ENCODE measurements around the gene SIRPG.
"Not testable (repeated sequence)": the region's sequence is repeated elsewhere in the genome, so short reads cannot be mapped to it uniquely, and the experiment has no call there.

Gene SIRPG

DNA sequence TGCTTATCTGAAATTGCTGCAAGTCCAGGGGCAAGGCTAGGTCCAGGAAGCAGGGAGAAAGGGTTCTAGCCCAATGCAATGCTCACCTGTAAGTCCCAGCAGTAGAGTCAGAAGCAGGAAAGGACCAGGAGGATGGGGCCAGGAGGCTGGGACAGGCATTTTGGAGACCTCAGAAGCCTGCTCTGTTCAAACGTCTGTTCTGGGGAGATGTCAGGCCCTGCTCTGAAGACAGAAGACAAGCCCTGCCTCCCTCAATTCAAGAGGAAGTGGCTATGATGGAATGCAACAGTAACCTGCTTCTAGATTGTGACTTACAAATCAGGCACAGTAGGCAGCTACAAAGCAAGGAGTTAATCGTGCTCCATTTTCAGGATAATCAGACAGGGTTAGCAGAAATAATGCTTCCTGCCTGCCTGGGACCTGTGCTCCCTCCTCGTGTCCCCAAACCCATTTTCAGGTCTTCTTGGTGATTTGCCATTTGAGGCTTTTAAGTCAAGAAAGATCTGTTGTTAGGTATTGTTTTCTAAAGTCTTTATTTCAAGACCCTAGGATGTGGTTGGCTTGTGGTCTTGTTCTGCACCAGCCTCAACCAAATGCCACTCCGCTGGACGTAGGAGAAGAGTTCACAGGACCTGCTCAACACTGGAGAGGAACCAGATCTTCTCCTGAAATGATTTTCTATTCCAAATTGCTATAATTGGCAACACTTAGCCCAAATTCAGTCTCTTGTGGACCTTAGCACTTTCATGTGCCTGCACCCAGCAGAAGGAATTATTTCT, at the start of gene SIRPG:
Gene SIRPG (minus strand): TSS at position 224 of the 779 bp plus-strand sequence. CDS start 65 bp downstream, at position 159.
- Mint-ChIP-seq H3K27me3 (no peaks in the 10 kb centered on the region), H3K4me3 (no peak within 1 kb of the TSS), H3K9me3 (no peaks in the 10 kb centered on the region), H3K4me1 (ENCODE audit: low read depth) (peaks cover 34% of the 10 kb centered on the region), H3K36me3 (ENCODE audit: low read depth) (no peaks in the 10 kb centered on the region), H3K27ac (no peak within 1 kb of the TSS)
- intact Hi-C loops (cut with micrococcal nuclease), result no loop called here

GRCh38 chr20:1706887-1707286, 49.3 kb upstream of the SIRPG start:
- intact Hi-C loops (cut with micrococcal nuclease), result loop anchor here (10.0 kb wide), 1 partner anchor 122 kb away; no protein-coding TSS in a partner anchor
- not testable (repeated sequence) for H3K27ac Mint-ChIP-seq; H3K4me3 Mint-ChIP-seq; H3K36me3 Mint-ChIP-seq (ENCODE audit: low read depth)
- peaks cover 10% of the 10 kb centered on the region for H3K27me3 Mint-ChIP-seq
- H3K9me3 Mint-ChIP-seq, result peaks cover 16% of the 10 kb centered on the region
- peaks cover 55% of the 10 kb centered on the region for H3K4me1 Mint-ChIP-seq (ENCODE audit: low read depth)

DNA sequence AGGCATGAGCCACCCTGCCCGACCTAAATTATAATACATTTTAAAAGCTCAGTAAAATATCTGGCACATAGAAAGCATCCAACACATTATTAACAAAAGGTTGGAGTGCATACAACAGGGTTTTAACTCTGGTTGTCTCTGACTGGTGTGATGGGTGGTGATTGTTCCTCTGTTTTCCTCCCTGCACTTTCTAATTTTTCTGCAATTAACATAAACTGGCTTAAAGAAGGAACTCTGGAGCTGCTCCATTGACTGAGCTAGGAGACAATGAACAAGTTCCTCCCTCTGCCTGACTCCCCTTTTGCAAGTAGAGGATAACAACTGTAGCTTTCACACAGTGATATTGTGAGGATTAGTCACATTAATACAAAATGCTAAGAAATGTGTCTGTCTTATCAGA, 48.5 kb upstream of the SIRPG start:
- H3K4me3 Mint-ChIP-seq, result no peak overlapping the region
- peaks cover 11% of the 10 kb centered on the region for H3K9me3 Mint-ChIP-seq
- H3K27me3 Mint-ChIP-seq, result peaks cover 4% of the 10 kb centered on the region
- peaks cover 56% of the 10 kb centered on the region for H3K4me1 Mint-ChIP-seq (ENCODE audit: low read depth)
- no peaks in the 10 kb centered on the region for H3K36me3 Mint-ChIP-seq (ENCODE audit: low read depth)
- intact Hi-C loops (cut with micrococcal nuclease), result loop anchor here (10.0 kb wide), 1 partner anchor 121 kb away; no protein-coding TSS in a partner anchor
- H3K27ac Mint-ChIP-seq, result no peak overlapping the region

DNA sequence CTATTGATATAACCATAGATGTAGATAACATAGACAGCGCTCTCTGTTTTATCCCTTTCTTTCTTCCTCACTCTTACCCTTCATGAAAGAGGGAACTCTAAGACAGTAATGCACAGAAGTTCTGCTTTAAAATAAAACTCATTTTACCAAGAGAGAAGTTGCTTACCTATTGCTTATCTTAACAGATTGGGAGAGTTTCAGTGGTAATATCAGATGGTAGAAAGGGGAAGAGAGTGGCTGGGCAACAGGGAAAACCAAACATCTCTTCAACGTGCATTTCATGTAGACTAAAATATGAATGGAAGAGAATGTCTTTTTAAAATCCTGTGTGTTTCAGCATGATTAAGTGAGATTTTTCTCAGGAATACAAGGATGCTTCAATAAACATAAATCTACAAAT, 45.3 kb upstream of the SIRPG start:
- H3K27ac Mint-ChIP-seq, result peak overlapping the region; percentile 41
- H3K9me3 Mint-ChIP-seq, result no peaks in the 10 kb centered on the region
- H3K4me3 Mint-ChIP-seq, result no peak overlapping the region
- intact Hi-C loops (cut with micrococcal nuclease), result loop anchor here (10.0 kb wide), 1 partner anchor 118 kb away; no protein-coding TSS in a partner anchor
- H3K27me3 Mint-ChIP-seq, result peaks cover 7% of the 10 kb centered on the region
- H3K4me1 Mint-ChIP-seq (ENCODE audit: low read depth), result peaks cover 63% of the 10 kb centered on the region
- H3K36me3 Mint-ChIP-seq (ENCODE audit: low read depth), result no peaks in the 10 kb centered on the region

DNA sequence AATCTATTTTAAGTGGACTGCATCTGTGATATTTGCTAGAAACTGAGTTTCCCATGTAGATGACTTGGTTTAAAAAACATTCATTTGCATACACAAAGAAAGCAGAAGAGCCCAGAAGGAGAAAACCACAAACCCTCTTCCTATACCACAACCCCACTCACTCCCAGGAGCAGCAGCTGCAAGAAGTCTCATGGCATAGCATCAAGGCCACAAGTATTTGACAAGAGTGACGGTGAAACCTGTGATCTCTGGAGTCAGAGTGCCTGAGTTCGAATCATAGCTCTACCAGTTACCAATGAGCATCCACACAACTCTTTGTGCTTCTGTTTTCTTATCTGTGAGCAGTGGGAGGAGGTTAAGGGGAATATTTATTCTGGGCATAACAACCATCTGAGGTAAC, 44.7 kb upstream of the SIRPG start:
- no peaks in the 10 kb centered on the region for H3K9me3 Mint-ChIP-seq
- no peak overlapping the region for H3K4me3 Mint-ChIP-seq
- no peaks in the 10 kb centered on the region for H3K36me3 Mint-ChIP-seq (ENCODE audit: low read depth)
- H3K27me3 Mint-ChIP-seq, result peaks cover 9% of the 10 kb centered on the region
- peak overlapping the region; percentile 41 for H3K27ac Mint-ChIP-seq
- intact Hi-C loops (cut with micrococcal nuclease), result loop anchor here (10.0 kb wide), 1 partner anchor 118 kb away; no protein-coding TSS in a partner anchor
- peaks cover 58% of the 10 kb centered on the region for H3K4me1 Mint-ChIP-seq (ENCODE audit: low read depth)

DNA sequence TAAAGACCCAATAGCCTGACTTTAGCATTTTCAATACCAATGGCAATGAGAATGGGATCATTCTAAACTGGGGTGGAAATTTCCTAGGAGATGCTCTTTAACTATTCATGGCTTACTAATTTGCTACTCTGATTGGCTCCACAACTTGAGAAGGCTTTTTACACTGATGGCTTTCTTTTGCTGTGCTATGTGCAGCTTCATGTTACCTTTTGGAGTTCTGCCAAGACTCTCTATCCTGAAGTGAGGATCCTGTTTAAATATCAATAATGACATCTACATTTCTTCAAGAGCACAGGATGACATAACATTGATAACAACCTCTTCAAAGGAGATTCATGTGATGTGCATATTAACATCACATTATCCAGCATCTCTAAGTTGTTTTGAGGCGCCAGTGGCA, 43.4 kb upstream of the SIRPG start:
- H3K4me3 Mint-ChIP-seq, result no peak overlapping the region
- H3K27me3 Mint-ChIP-seq, result peaks cover 13% of the 10 kb centered on the region
- peak overlapping the region; percentile 21 for H3K27ac Mint-ChIP-seq
- no peaks in the 10 kb centered on the region for H3K36me3 Mint-ChIP-seq (ENCODE audit: low read depth)
- intact Hi-C loops (cut with micrococcal nuclease), result loop anchor here (10.0 kb wide), 1 partner anchor 116 kb away; no protein-coding TSS in a partner anchor
- no peaks in the 10 kb centered on the region for H3K9me3 Mint-ChIP-seq
- peaks cover 44% of the 10 kb centered on the region for H3K4me1 Mint-ChIP-seq (ENCODE audit: low read depth)

- Mint-ChIP-seq H3K27ac (no peak overlapping the region), H3K36me3 (ENCODE audit: low read depth) (no peaks in the 10 kb centered on the region), H3K4me3 (no peak overlapping the region), H3K27me3 (peaks cover 42% of the 10 kb centered on the region), H3K4me1 (ENCODE audit: low read depth) (peaks cover 33% of the 10 kb centered on the region), H3K9me3 (no peaks in the 10 kb centered on the region)
- intact Hi-C loops (cut with micrococcal nuclease), result no loop called here
Observed at GRCh38 chr20:1697592-1697991, 40.0 kb upstream of the SIRPG start.

GRCh38 chr20:1696521-1697209, 39.1 kb upstream of the SIRPG start:
- peaks cover 26% of the 10 kb centered on the region for H3K4me1 Mint-ChIP-seq (ENCODE audit: low read depth)
- no peak overlapping the region for H3K27ac Mint-ChIP-seq
- no peaks in the 10 kb centered on the region for H3K36me3 Mint-ChIP-seq (ENCODE audit: low read depth)
- intact Hi-C loops (cut with micrococcal nuclease), result no loop called here
- H3K9me3 Mint-ChIP-seq, result no peaks in the 10 kb centered on the region
- no peak overlapping the region for H3K4me3 Mint-ChIP-seq
- peaks cover 50% of the 10 kb centered on the region for H3K27me3 Mint-ChIP-seq

- Mint-ChIP-seq H3K4me3 (no peak overlapping the region), H3K4me1 (ENCODE audit: low read depth) (peaks cover 15% of the 10 kb centered on the region), H3K27ac (no peak overlapping the region), H3K9me3 (no peaks in the 10 kb centered on the region), H3K36me3 (ENCODE audit: low read depth) (no peaks in the 10 kb centered on the region), H3K27me3 (peaks cover 63% of the 10 kb centered on the region)
- intact Hi-C loops (cut with micrococcal nuclease), result no loop called here
Observed at GRCh38 chr20:1694672-1695071, 37.1 kb upstream of the SIRPG start.

DNA sequence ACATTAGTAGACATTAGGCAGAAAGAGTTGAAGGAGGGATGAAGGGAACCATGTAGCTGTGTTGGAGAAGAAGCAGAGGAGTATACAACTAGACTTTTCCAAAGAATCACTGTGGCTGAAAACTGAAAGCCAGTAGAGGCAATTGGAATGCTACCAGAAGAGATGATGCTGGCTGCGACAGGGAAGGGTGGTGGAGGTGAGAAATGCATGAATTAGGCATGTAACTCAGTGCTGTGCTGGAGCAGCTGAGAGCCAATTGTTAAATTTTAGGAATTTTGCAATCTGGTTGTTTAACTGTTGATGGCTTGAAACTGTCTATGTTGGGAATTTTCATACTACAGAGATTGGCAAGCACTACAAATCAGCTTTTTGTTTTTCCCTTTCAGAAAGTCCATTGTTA, 35.8 kb upstream of the SIRPG start:
- Mint-ChIP-seq H3K36me3 (ENCODE audit: low read depth) (no peaks in the 10 kb centered on the region), H3K4me1 (ENCODE audit: low read depth) (peaks cover 9% of the 10 kb centered on the region), H3K4me3 (no peak overlapping the region), H3K27ac (no peak overlapping the region), H3K27me3 (peaks cover 60% of the 10 kb centered on the region), H3K9me3 (no peaks in the 10 kb centered on the region)
- intact Hi-C loops (cut with micrococcal nuclease), result no loop called here

DNA sequence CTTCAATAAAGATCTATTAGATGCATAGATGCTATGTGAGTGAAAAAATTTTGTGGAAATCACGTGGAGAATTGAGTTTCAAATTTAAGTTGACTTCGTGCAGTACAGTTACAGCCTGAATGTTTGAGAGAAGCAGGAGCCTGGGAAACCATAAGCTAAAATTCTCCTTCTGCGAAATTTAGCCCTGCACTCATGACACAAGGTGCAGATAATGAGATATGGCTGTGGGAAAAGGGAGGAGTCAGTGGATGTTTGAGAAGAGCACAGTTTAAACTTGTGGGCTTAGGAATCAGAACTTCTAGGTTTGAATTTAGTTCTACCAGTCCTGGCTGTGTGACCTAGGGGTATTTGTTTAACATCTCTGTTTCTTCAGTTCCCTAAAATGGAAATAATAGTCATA, 32.1 kb upstream of the SIRPG start:
- Mint-ChIP-seq H3K4me1 (ENCODE audit: low read depth) (peaks cover 34% of the 10 kb centered on the region), H3K27ac (no peak overlapping the region), H3K27me3 (peaks cover 41% of the 10 kb centered on the region), H3K4me3 (no peak overlapping the region), H3K36me3 (ENCODE audit: low read depth) (no peaks in the 10 kb centered on the region), H3K9me3 (no peaks in the 10 kb centered on the region)
- intact Hi-C loops (cut with micrococcal nuclease), result no loop called here

- intact Hi-C loops (cut with micrococcal nuclease), result no loop called here
- Mint-ChIP-seq H3K27me3 (peaks cover 35% of the 10 kb centered on the region), H3K9me3 (no peaks in the 10 kb centered on the region), H3K4me3 (no peak overlapping the region), H3K36me3 (ENCODE audit: low read depth) (no peaks in the 10 kb centered on the region), H3K4me1 (ENCODE audit: low read depth) (peaks cover 38% of the 10 kb centered on the region), H3K27ac (peak overlapping the region; percentile 30)
Observed at GRCh38 chr20:1688886-1689538, 31.4 kb upstream of the SIRPG start.

GRCh38 chr20:1687053-1687452, 29.5 kb upstream of the SIRPG start:
- peaks cover 38% of the 10 kb centered on the region for H3K4me1 Mint-ChIP-seq (ENCODE audit: low read depth)
- H3K27ac Mint-ChIP-seq, result no peak overlapping the region
- intact Hi-C loops (cut with micrococcal nuclease), result no loop called here
- no peaks in the 10 kb centered on the region for H3K9me3 Mint-ChIP-seq
- H3K4me3 Mint-ChIP-seq, result no peak overlapping the region
- H3K27me3 Mint-ChIP-seq, result peaks cover 20% of the 10 kb centered on the region
- H3K36me3 Mint-ChIP-seq (ENCODE audit: low read depth), result no peaks in the 10 kb centered on the region

All from dendritic cell treated with granulocyte-macrophage colony-stimulating factor and Interleukin-4, amounts not matched to agents 40 ng/mL and 50 ng/mL, for 4 days (primary cell).